Measurements from ENCODE around the gene STEAP1B. TPM values are rescaled to one million over a fixed set of nuclear protein-coding genes. Genes with fewer than 3 reads are reported as not detected.
"Not testable (repeated sequence)": the region's sequence is repeated elsewhere in the genome, so short reads cannot be mapped to it uniquely, and the experiment has no call there.

The STEAP1B gene
- 0.39 and 0.41 TPM in 2 replicates for total RNA-seq

- intact Hi-C loops (cut with micrococcal nuclease) = loop anchor here (1.0 to 10.0 kb wide), 4 partner anchors 11 to 885 kb away; no protein-coding TSS in a partner anchor
These were observed at the start of gene STEAP1B for GRCh38 chr7:22499888-22500689. Gene STEAP1B (minus strand): TSS chr7:22500188. CDS start chr7:22494855, 5,333 bp downstream.

- intact Hi-C loops (cut with micrococcal nuclease) = no loop called here
These were observed 49.1 kb upstream of the STEAP1B start for GRCh38 chr7:22549051-22549450.

GRCh38 chr7:22548313-22548712 is 48.3 kb upstream of the STEAP1B start:
- intact Hi-C loops (cut with micrococcal nuclease) = no loop called here

- intact Hi-C loops (cut with micrococcal nuclease) = no loop called here
These were observed 46.8 kb upstream of the STEAP1B start for GRCh38 chr7:22546769-22547168.

GRCh38 chr7:22545529-22545928 is 45.5 kb upstream of the STEAP1B start:
- intact Hi-C loops (cut with micrococcal nuclease) = no loop called here

- intact Hi-C loops (cut with micrococcal nuclease) = no loop called here
These were observed 44.3 kb upstream of the STEAP1B start for GRCh38 chr7:22544245-22544644.

- intact Hi-C loops (cut with micrococcal nuclease) = no loop called here
These were observed 43.2 kb upstream of the STEAP1B start for GRCh38 chr7:22543169-22543568.

GRCh38 chr7:22542669-22543068 is 42.7 kb upstream of the STEAP1B start:
- intact Hi-C loops (cut with micrococcal nuclease) = no loop called here

- intact Hi-C loops (cut with micrococcal nuclease) = no loop called here
These were observed 42.3 kb upstream of the STEAP1B start for GRCh38 chr7:22542254-22542653.

- intact Hi-C loops (cut with micrococcal nuclease) = no loop called here
These were observed 41.8 kb upstream of the STEAP1B start for GRCh38 chr7:22541789-22542188.

GRCh38 chr7:22528537-22528936 is 28.5 kb upstream of the STEAP1B start:
- intact Hi-C loops (cut with micrococcal nuclease) = not testable (repeated sequence)

- intact Hi-C loops (cut with micrococcal nuclease) = loop anchor here (1.0 to 5.0 kb wide), 2 partner anchors 33 to 258 kb away; no protein-coding TSS in a partner anchor
These were observed 24.5 kb upstream of the STEAP1B start for GRCh38 chr7:22524353-22524947.

GRCh38 chr7:22523478-22524352 is 23.7 kb upstream of the STEAP1B start:
- intact Hi-C loops (cut with micrococcal nuclease) = loop anchor here (1.0 to 5.0 kb wide), 2 partner anchors 34 to 259 kb away; no protein-coding TSS in a partner anchor

- intact Hi-C loops (cut with micrococcal nuclease) = not testable (repeated sequence)
These were observed 19.6 kb upstream of the STEAP1B start for GRCh38 chr7:22519560-22519959.

GRCh38 chr7:22516950-22517349 is 17.0 kb upstream of the STEAP1B start:
- intact Hi-C loops (cut with micrococcal nuclease) = not testable (repeated sequence)

- intact Hi-C loops (cut with micrococcal nuclease) = not testable (repeated sequence)
These were observed 15.0 kb upstream of the STEAP1B start for GRCh38 chr7:22514963-22515362.

GRCh38 chr7:22507320-22507719 is 7.3 kb upstream of the STEAP1B start:
- intact Hi-C loops (cut with micrococcal nuclease) = loop anchor here (10.0 kb wide), 1 partner anchor 893 kb away; no protein-coding TSS in a partner anchor

GRCh38 chr7:22506316-22507020 is 6.5 kb upstream of the STEAP1B start:
- intact Hi-C loops (cut with micrococcal nuclease) = loop anchor here (10.0 kb wide), 1 partner anchor 892 kb away; no protein-coding TSS in a partner anchor

GRCh38 chr7:22504519-22504918 is 4.5 kb upstream of the STEAP1B start:
- intact Hi-C loops (cut with micrococcal nuclease) = loop anchor here (10.0 kb wide), 1 partner anchor 890 kb away; no protein-coding TSS in a partner anchor

GRCh38 chr7:22502104-22502503 is 2.1 kb upstream of the STEAP1B start:
- intact Hi-C loops (cut with micrococcal nuclease) = loop anchor here (10.0 kb wide), 1 partner anchor 887 kb away; no protein-coding TSS in a partner anchor

Data from T-helper 1 cell treated with Interleukin-12 subunit alpha and Interleukin-12 subunit beta and Interleukin-4 antibody, amounts not matched to agents 30 ng/mL and 1 ng/mL, for 36 hours (primary cell).